ENCODE data around the gene CYP4F12. TPM values are rescaled to one million over a fixed set of nuclear protein-coding genes. Genes with fewer than 3 reads are reported as not detected.

CYP4F12 gene, protein sequence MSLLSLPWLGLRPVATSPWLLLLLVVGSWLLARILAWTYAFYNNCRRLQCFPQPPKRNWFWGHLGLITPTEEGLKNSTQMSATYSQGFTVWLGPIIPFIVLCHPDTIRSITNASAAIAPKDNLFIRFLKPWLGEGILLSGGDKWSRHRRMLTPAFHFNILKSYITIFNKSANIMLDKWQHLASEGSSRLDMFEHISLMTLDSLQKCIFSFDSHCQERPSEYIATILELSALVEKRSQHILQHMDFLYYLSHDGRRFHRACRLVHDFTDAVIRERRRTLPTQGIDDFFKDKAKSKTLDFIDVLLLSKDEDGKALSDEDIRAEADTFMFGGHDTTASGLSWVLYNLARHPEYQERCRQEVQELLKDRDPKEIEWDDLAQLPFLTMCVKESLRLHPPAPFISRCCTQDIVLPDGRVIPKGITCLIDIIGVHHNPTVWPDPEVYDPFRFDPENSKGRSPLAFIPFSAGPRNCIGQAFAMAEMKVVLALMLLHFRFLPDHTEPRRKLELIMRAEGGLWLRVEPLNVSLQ
- total RNA-seq (10 to 100 TPM; 19.0 to 31.0 TPM), polyA plus RNA-seq (10 to 100 TPM; 14.6 to 64.0 TPM)

DNA sequence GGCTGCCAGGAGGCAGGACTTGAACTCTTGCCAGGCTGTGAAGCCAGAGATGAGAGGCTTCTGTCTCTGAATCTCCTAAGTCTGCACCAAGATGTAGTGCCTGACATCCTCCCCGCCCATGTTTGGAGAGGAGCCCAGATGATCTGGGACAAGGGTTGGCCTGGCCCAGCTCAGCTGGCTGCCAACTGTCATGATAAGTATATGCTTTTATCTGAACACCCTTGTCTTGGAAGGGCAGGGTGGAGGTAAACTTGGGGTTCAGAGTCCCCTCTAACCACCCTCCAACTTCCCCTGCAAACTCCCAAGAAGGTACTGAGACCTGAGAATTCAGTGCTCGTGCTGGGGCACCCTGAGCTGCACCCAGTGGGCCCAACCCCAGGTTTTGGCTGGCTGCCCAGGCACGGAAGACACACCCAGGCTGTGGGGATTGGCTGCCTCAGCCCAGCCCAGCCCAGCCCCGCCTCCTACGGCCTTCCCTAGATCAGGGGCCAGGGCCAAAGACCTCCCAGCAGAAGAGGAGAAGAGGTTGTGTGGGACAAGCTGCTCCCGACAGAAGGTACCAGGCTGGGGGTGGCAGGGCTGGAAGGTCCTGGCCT, at the start of gene CYP4F12:
Gene CYP4F12, plus strand, starts transcription at position 508 of the 596 bp plus-strand sequence. CDS start 443 bp downstream, outside the sequence.
- peak; percentile 88 for DNase-seq (ENCODE audit: low spot score)
- Histone ChIP-seq H3K9ac (ENCODE audit: low read depth in 1 of 2, low read length in 2 of 2) (no peak within 1 kb of the TSS), H3K4me1 (ENCODE audit: control insufficient read depth in 4 of 4, insufficient read depth in 4 of 4, low read length in 3 of 4) (peaks cover 8 to 35% (median 31%) of the 10 kb centered on the region in 4 donors), H3K4me3 (ENCODE audit: low read depth in 1 of 3, low read length in 3 of 3) (peak within 1 kb of the TSS; percentile 28 to 70 (median 66)), H3K9me3 (ENCODE audit: control insufficient read depth in 4 of 4, low read length in 3 of 4) (no peaks in the 10 kb centered on the region), H3K27me3 (ENCODE audit: control insufficient read depth in 4 of 4, insufficient read depth in 4 of 4, low read length in 3 of 4) (no peaks in the 10 kb centered on the region), H3K27ac (ENCODE audit: low read depth in 1 of 2, low read length in 2 of 2) (peak within 1 kb of the TSS; percentile 77 to 79), H3K36me3 (ENCODE audit: control insufficient read depth in 4 of 4, insufficient read depth in 3 of 4, low read depth in 1 of 4, low read length in 3 of 4) (peaks cover 0 to 10% (median 2%) of the 10 kb centered on the region in 4 donors)
- WGBS, result 5% methylated on average over 6 of the region's 6 CpGs
- peak; percentile 42 for TF ChIP-seq HNF4G (IDR thresholded peaks at IDR 0.05)
- TF ChIP-seq, protein P1, sequence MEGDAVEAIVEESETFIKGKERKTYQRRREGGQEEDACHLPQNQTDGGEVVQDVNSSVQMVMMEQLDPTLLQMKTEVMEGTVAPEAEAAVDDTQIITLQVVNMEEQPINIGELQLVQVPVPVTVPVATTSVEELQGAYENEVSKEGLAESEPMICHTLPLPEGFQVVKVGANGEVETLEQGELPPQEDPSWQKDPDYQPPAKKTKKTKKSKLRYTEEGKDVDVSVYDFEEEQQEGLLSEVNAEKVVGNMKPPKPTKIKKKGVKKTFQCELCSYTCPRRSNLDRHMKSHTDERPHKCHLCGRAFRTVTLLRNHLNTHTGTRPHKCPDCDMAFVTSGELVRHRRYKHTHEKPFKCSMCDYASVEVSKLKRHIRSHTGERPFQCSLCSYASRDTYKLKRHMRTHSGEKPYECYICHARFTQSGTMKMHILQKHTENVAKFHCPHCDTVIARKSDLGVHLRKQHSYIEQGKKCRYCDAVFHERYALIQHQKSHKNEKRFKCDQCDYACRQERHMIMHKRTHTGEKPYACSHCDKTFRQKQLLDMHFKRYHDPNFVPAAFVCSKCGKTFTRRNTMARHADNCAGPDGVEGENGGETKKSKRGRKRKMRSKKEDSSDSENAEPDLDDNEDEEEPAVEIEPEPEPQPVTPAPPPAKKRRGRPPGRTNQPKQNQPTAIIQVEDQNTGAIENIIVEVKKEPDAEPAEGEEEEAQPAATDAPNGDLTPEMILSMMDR (IDR thresholded peaks at IDR 0.05; ENCODE audit: low read depth, low read length, missing input control), result no peak
- TF ChIP-seq YY1 (IDR thresholded peaks at IDR 0.05), result no peak
- TF ChIP-seq, protein P2, sequence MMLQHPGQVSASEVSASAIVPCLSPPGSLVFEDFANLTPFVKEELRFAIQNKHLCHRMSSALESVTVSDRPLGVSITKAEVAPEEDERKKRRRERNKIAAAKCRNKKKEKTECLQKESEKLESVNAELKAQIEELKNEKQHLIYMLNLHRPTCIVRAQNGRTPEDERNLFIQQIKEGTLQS (IDR thresholded peaks at IDR 0.05), result no peak
- peak; percentile 46 for TF ChIP-seq SP1 (IDR thresholded peaks at IDR 0.05)
- TF ChIP-seq FOXA2 (IDR thresholded peaks at IDR 0.05), result no peak
- peak in 1 of 2 donors; percentile 53 for TF ChIP-seq HNF4A (conservative IDR thresholded peaks at IDR 0.05)
- TF ChIP-seq, protein P3, sequence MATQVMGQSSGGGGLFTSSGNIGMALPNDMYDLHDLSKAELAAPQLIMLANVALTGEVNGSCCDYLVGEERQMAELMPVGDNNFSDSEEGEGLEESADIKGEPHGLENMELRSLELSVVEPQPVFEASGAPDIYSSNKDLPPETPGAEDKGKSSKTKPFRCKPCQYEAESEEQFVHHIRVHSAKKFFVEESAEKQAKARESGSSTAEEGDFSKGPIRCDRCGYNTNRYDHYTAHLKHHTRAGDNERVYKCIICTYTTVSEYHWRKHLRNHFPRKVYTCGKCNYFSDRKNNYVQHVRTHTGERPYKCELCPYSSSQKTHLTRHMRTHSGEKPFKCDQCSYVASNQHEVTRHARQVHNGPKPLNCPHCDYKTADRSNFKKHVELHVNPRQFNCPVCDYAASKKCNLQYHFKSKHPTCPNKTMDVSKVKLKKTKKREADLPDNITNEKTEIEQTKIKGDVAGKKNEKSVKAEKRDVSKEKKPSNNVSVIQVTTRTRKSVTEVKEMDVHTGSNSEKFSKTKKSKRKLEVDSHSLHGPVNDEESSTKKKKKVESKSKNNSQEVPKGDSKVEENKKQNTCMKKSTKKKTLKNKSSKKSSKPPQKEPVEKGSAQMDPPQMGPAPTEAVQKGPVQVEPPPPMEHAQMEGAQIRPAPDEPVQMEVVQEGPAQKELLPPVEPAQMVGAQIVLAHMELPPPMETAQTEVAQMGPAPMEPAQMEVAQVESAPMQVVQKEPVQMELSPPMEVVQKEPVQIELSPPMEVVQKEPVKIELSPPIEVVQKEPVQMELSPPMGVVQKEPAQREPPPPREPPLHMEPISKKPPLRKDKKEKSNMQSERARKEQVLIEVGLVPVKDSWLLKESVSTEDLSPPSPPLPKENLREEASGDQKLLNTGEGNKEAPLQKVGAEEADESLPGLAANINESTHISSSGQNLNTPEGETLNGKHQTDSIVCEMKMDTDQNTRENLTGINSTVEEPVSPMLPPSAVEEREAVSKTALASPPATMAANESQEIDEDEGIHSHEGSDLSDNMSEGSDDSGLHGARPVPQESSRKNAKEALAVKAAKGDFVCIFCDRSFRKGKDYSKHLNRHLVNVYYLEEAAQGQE (IDR thresholded peaks at IDR 0.05), result peak; percentile 36
- TF ChIP-seq RAD21 (IDR thresholded peaks at IDR 0.05), result peak in 1 of 2 donors; percentile 49
- peak; percentile 31 for TF ChIP-seq NR2F2 (IDR thresholded peaks at IDR 0.05)
- no peak for TF ChIP-seq TAF1 (conservative IDR thresholded peaks at IDR 0.05)
- no peak for TF ChIP-seq EGR1 (IDR thresholded peaks at IDR 0.05; ENCODE audit: low read depth in 2 of 2)
- TF ChIP-seq, protein P4, sequence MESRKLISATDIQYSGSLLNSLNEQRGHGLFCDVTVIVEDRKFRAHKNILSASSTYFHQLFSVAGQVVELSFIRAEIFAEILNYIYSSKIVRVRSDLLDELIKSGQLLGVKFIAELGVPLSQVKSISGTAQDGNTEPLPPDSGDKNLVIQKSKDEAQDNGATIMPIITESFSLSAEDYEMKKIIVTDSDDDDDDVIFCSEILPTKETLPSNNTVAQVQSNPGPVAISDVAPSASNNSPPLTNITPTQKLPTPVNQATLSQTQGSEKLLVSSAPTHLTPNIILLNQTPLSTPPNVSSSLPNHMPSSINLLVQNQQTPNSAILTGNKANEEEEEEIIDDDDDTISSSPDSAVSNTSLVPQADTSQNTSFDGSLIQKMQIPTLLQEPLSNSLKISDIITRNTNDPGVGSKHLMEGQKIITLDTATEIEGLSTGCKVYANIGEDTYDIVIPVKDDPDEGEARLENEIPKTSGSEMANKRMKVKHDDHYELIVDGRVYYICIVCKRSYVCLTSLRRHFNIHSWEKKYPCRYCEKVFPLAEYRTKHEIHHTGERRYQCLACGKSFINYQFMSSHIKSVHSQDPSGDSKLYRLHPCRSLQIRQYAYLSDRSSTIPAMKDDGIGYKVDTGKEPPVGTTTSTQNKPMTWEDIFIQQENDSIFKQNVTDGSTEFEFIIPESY (IDR thresholded peaks at IDR 0.05), result no peak
- TF ChIP-seq RXRA (IDR thresholded peaks at IDR 0.05), result peak; percentile 58 to 66
